K562 (cell line): ENCODE results near the gene ACLY. TPM values are rescaled to one million over a fixed set of nuclear protein-coding genes. Genes with fewer than 3 reads are reported as not detected.
A peak's percentile ranks its signal among the peaks of the same experiment; 100 is the strongest.

Experiments used
- BMI1 ChIP-seq: fragments of 150-350 bp; IDR thresholded peaks from 2 replicates; pipeline ENCODE4 v1.6.1; 2014; ENCODE audit warnings: low read length
- CBX1 ChIP-seq: sonication (generic); IDR thresholded peaks from 2 replicates; pipeline ENCODE4 v1.6.1; 2016; ENCODE audit warnings: antibody characterized with exemption, low read depth, mild to moderate bottlenecking
- DACH1 ChIP-seq: fragments of 450-650 bp; IDR thresholded peaks from 2 replicates; pipeline ENCODE4 v1.6.1; 2018; ENCODE audit not compliant: partially characterized antibody
- MAZ ChIP-seq, 2 experiments: fragments of 450-650 bp in 1 of 2; sonication (generic) in 1 of 2; formaldehyde crosslinking; IDR thresholded peaks in 1 of 2; conservative IDR thresholded peaks in 1 of 2; 2 replicates each; pipeline versions ENCODE4 v1.4.0 to v1.5.0; 2020; ENCODE audit warnings: mild to moderate bottlenecking in 1 of 2, missing genetic modification reagents in 1 of 2
- MYC ChIP-seq, 2 experiments: fragments of 250-450 bp in 1 of 2; sonication (Bioruptor Pico) in 1 of 2; IDR thresholded peaks; 2 replicates each; pipeline versions ENCODE4 v1.5.1 to v1.6.1; 2012 to 2021; ENCODE audit warnings: low read depth in 2 of 2, borderline replicate concordance in 1 of 2, improper control_type of control experiment in 1 of 2, low read length in 1 of 2, mild to moderate bottlenecking in 1 of 2, moderate library complexity in 1 of 2
- OTX1 ChIP-seq: fragments of 450-650 bp; formaldehyde crosslinking; IDR thresholded peaks from 2 replicates; pipeline ENCODE4 v1.4.0; 2022; ENCODE audit warnings: mild to moderate bottlenecking
- POLR2G ChIP-seq: fragments of 200-400 bp; formaldehyde crosslinking; IDR thresholded peaks from 2 replicates; pipeline ENCODE4 v1.6.1; 2017; ENCODE audit warnings: low read depth, mild to moderate bottlenecking, antibody characterized with exemption, low read length, moderate library complexity
- RFX7 ChIP-seq: fragments of 250-450 bp; sonication (Bioruptor Pico); IDR thresholded peaks from 2 replicates; pipeline ENCODE4 v1.5.1; 2021; ENCODE audit warnings: mild to moderate bottlenecking
- SMC3 ChIP-seq: conservative IDR thresholded peaks from 2 replicates; pipeline ENCODE4 v1.6.1; 2011; ENCODE audit warnings: low read depth, low read length, improper control_type of control experiment; ENCODE audit not compliant: insufficient read depth
- STAG1 ChIP-seq: sonication (generic); formaldehyde crosslinking; IDR thresholded peaks from 2 replicates; pipeline ENCODE4 v1.5.0; 2020; ENCODE audit warnings: missing genetic modification reagents, borderline replicate concordance
- TBP ChIP-seq: optimal IDR thresholded peaks from 2 replicates; pipeline ENCODE3; 2011; ENCODE audit warnings: low read depth, low read length, improper control_type of control experiment
- XRCC3 ChIP-seq: fragments of 450-650 bp; IDR thresholded peaks from 2 replicates; pipeline ENCODE4 v1.6.1; 2017; ENCODE audit warnings: mild to moderate bottlenecking, moderate library complexity
- YY1 ChIP-seq, 3 experiments: IDR thresholded peaks; 2 replicates each; pipeline ENCODE4 v1.6.1; 2011; ENCODE audit warnings: low read length in 2 of 3, mild to moderate bottlenecking in 2 of 3, moderate library complexity in 2 of 3, borderline replicate concordance in 1 of 3, control low read depth in 1 of 3, low read depth in 1 of 3; ENCODE audit not compliant: insufficient read depth in 3 of 3, insufficient replicate concordance in 2 of 3, control insufficient read depth in 1 of 3, insufficient read length in 1 of 3; ENCODE audit errors: extremely low read depth in 1 of 3
- ZNF124 ChIP-seq: sonication (generic); formaldehyde crosslinking; IDR thresholded peaks from 2 replicates; pipeline ENCODE4 v1.8.1; 2022; ENCODE audit warnings: missing genetic modification reagents
- ZNF24 ChIP-seq: fragments of 450-650 bp; IDR thresholded peaks from 2 replicates; pipeline ENCODE4 v1.6.1; 2016
- ZNF354B ChIP-seq: fragments of 250-450 bp; sonication (Bioruptor Pico); IDR thresholded peaks from 2 replicates; pipeline ENCODE4 v1.4.0; 2020
- ZNF431 ChIP-seq: sonication (generic); formaldehyde crosslinking; IDR thresholded peaks from 2 replicates; pipeline ENCODE4 v1.8.0; 2022; ENCODE audit warnings: mild to moderate bottlenecking, missing genetic modification reagents
- ZNF507 ChIP-seq: conservative IDR thresholded peaks from 2 replicates; pipeline ENCODE4 v1.6.1; 2017; ENCODE audit warnings: missing genetic modification characterization, missing compliant biosample characterization
- polyA plus RNA-seq, 8 experiments: library from polyadenylated mRNA; depleted of rRNA in 4 of 8; stranded (reverse) in 5 of 8; unstranded in 3 of 8; fragments of >200 nt; fragmentation: Nextera tagmentation in 2 of 8; fragmentation: Illumina TruSeq in 1 of 8; extraction: Ambion mirVana in 2 of 8; extraction: Trizol in 1 of 8; gene quantifications; 2 replicates each; pipeline versions ENCODE4 v1.2.1 to v1.2.3, GENCODE V29; 2011 to 2014; ENCODE audit warnings: inconsistent platforms in 1 of 8, missing spikeins in 1 of 8
- total RNA-seq, 7 experiments: library from RNA; depleted of rRNA in 6 of 7; stranded (reverse); fragments of >200 nt in 6 of 7; fragmentation: Illumina TruSeq in 2 of 7; extraction: Trizol in 2 of 7; gene quantifications; 2 replicates each; pipeline versions ENCODE4 v1.2.1 to v1.2.3, GENCODE V29; 2011 to 2021; ENCODE audit warnings: low replicate concordance in 1 of 7
- TF ChIP-seq, protein P1 (sequence below): fragments of 250-450 bp; sonication (Bioruptor Pico); IDR thresholded peaks from 2 replicates; pipeline ENCODE4 v1.9.0; 2021; ENCODE audit warnings: mild to moderate bottlenecking, inconsistent platforms
- TF ChIP-seq, protein P2 (sequence below): fragments of 250-450 bp; sonication (Bioruptor Pico); IDR thresholded peaks from 2 replicates; pipeline ENCODE4 v1.5.0; 2021; ENCODE audit warnings: mild to moderate bottlenecking, moderate library complexity
- TF ChIP-seq, protein P3 (sequence below): fragments of 200-800 bp; sonication (Bioruptor generic); IDR thresholded peaks from 2 replicates; pipeline ENCODE4 v1.6.1; 2017; ENCODE audit warnings: missing genetic modification characterization, missing compliant biosample characterization

The ACLY gene
- total and polyA plus RNA-seq, 9 of the 15 experiments (the other 6 are each of a cell fraction or from before 2014, with no cell fraction given): 42.9 to 280 (median 125) TPM

DNA sequence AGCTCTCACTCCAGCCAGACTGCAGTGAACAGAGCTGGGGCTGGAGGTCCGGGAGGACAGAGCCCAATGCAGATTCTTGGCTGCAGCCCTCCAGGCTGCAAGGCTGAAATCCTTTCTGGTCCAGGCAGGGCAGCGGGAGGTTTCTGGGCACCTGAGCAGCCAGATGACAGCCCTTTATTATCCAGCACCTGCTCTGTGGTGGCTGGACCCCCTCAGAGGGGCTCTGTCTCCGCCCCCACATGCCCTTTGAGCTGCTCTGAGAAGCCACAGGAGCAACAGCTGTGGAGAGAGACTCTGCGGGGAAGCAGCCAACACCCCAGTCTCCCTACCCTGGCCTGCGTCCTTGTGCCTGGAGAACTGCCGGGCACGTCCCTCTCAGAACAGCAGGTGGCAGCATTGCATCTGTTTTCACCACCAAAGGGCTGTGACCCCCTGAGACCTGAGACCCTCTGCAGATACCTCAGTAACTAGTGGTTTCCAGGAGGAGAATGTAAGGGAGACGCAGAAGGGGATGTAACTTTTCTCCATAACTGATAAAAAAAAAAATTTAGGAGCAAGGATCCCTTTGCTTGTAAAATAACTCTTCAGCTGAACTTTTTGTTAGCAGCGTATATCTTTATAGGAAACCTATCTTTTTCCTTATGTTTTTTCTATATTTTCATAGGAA lies 44.1 kb upstream of the ACLY start (continued):
- no peak for TF ChIP-seq TBP
- no peak for TF ChIP-seq ZNF24
- TF ChIP-seq ZNF507 (tag): no peak
- TF ChIP-seq MAZ (CRISPR knock-in tag; conservative IDR thresholded peaks at IDR 0.05 in 1 of 2, IDR thresholded peaks at IDR 0.05 in 1 of 2): peak; percentile 27 to 31; a peak in 1 of 4 replicates
- no peak for TF ChIP-seq ZNF124 (CRISPR knock-in tag)
- peak; percentile 82; the same call in 1 of the 2 replicates for TF ChIP-seq STAG1 (CRISPR knock-in tag)
- TF ChIP-seq, protein P1, sequence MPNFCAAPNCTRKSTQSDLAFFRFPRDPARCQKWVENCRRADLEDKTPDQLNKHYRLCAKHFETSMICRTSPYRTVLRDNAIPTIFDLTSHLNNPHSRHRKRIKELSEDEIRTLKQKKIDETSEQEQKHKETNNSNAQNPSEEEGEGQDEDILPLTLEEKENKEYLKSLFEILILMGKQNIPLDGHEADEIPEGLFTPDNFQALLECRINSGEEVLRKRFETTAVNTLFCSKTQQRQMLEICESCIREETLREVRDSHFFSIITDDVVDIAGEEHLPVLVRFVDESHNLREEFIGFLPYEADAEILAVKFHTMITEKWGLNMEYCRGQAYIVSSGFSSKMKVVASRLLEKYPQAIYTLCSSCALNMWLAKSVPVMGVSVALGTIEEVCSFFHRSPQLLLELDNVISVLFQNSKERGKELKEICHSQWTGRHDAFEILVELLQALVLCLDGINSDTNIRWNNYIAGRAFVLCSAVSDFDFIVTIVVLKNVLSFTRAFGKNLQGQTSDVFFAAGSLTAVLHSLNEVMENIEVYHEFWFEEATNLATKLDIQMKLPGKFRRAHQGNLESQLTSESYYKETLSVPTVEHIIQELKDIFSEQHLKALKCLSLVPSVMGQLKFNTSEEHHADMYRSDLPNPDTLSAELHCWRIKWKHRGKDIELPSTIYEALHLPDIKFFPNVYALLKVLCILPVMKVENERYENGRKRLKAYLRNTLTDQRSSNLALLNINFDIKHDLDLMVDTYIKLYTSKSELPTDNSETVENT (CRISPR knock-in tag): no peak
- TF ChIP-seq RFX7 (CRISPR knock-in tag): no peak
- no peak for TF ChIP-seq ZNF354B (CRISPR knock-in tag)
- TF ChIP-seq YY1 (IDR thresholded peaks at IDR 0.05; ENCODE audit: borderline replicate concordance in 1 of 3, control insufficient read depth in 1 of 3, extremely low read depth in 1 of 3, insufficient read depth in 3 of 3, insufficient read length in 1 of 3, insufficient replicate concordance in 2 of 3, low read depth in 1 of 3, low read length in 2 of 3): no peak
- TF ChIP-seq XRCC3: no peak
- no peak for TF ChIP-seq CBX1
- no peak for TF ChIP-seq DACH1
- TF ChIP-seq POLR2G: no peak
- no peak for TF ChIP-seq OTX1 (CRISPR knock-in tag)
- no peak for TF ChIP-seq MYC (IDR thresholded peaks at IDR 0.05; ENCODE audit: low read depth, low read length)
- TF ChIP-seq MYC (CRISPR knock-in tag; IDR thresholded peaks at IDR 0.05; ENCODE audit: borderline replicate concordance, low read depth): no peak
- TF ChIP-seq, protein P2, sequence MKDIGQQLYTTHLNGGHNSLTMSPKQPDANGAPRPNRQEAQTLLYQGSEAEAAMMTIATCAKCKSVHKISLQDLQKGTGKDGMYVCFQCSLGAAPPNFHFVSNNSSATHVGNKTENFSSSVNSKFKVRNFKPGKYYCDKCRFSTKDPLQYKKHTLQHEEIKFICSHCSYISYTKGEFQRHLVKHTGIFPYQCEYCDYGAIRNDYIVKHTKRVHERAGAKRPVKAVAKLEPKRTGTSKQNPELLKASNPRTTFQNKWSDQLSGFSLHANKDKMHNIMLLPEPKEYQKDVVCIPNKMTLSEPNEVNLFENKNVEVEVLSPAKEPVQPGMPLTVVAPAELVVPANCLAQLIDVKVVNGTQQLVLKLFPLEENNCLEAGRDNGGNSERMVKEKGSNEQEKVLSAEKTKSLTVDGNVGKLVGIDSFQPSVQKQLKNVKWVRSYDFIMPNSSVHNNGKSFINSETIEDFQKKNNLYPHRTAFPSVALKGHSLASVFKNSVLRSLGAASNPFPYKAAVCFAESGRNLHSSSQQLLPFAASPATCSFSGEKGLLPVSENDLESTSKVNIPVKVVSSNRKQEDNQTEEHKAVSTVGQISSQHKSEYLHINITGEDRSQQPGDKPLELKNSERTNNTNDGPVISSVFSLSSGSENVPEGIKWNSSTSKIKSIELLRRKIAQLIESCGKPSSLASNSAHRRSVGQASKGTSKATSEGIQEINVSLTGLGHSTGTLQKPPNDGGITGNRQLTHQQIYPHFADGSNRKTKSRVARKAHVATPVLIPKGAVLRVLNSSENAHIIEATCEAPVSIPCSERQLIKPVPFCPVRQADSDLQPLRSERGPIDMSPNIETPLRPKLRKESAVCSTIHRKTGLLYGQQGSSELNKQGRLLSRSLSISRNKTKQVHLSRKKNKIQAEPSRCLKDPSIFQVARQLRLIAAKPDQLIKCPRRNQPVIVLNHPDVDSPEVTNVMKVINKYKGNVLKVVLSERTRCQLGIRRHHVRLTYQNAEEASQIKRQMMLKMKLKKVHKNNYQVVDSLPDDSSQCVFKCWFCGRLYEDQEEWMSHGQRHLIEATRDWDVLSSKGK: no peak
- no peak for TF ChIP-seq ZNF431 (CRISPR knock-in tag)
- no peak for TF ChIP-seq BMI1
- TF ChIP-seq, protein P3, sequence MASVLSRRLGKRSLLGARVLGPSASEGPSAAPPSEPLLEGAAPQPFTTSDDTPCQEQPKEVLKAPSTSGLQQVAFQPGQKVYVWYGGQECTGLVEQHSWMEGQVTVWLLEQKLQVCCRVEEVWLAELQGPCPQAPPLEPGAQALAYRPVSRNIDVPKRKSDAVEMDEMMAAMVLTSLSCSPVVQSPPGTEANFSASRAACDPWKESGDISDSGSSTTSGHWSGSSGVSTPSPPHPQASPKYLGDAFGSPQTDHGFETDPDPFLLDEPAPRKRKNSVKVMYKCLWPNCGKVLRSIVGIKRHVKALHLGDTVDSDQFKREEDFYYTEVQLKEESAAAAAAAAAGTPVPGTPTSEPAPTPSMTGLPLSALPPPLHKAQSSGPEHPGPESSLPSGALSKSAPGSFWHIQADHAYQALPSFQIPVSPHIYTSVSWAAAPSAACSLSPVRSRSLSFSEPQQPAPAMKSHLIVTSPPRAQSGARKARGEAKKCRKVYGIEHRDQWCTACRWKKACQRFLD (CRISPR knock-in tag): no peak
- TF ChIP-seq SMC3: peak; percentile 83
- TF ChIP-seq, all 486 proteins: peak for 14
